IgD-negative memory B cell (primary cell): ENCODE results near the gene CDC42EP1. TPM values are rescaled to one million over a fixed set of nuclear protein-coding genes. Genes with fewer than 3 reads are reported as not detected.
"Not testable (repeated sequence)": the region's sequence is repeated elsewhere in the genome, so short reads cannot be mapped to it uniquely, and the experiment has no call there.

Experiments
- H3K27ac Mint-ChIP-seq, 3 donors: one replicate each; pipeline ENCODE4 v1.8.0; 2020 to 2022; ENCODE audit warnings: mild to moderate bottlenecking in 3 of 3, mixed read lengths in 3 of 3, moderate library complexity in 1 of 3
- H3K27me3 Mint-ChIP-seq: one replicate; pipeline ENCODE4 v1.8.0; 2021; ENCODE audit warnings: mixed read lengths
- H3K36me3 Mint-ChIP-seq: one replicate; pipeline ENCODE4 v1.8.0; 2020; ENCODE audit warnings: mild to moderate bottlenecking, mixed read lengths
- H3K4me1 Mint-ChIP-seq, 3 donors: one replicate each; pipeline ENCODE4 v1.8.0; 2020 to 2022; ENCODE audit warnings: mixed read lengths in 3 of 3, mild to moderate bottlenecking in 1 of 3
- H3K4me3 Mint-ChIP-seq, 4 donors: one replicate each; pipeline ENCODE4 v1.8.0; 2020 to 2022; ENCODE audit warnings: mild to moderate bottlenecking in 4 of 4, mixed read lengths in 4 of 4, moderate library complexity in 3 of 4
- H3K9me3 Mint-ChIP-seq, 3 donors: one replicate each; pipeline ENCODE4 v1.8.0; 2020 to 2021; ENCODE audit warnings: mixed read lengths in 3 of 3, mild to moderate bottlenecking in 1 of 3
- polyA plus RNA-seq: library from polyadenylated mRNA; unstranded; fragments of 300-500 nt; fragmentation: Illumina TruSeq; gene quantifications from one replicate; pipeline ENCODE4 v1.2.3, GENCODE V29; 2021

The CDC42EP1 gene
- polyA plus RNA-seq, 1 donor from 2014 or later, result 0.19 TPM

- Mint-ChIP-seq H3K36me3 (no peaks in the 10 kb centered on the region), H3K4me1 (peaks cover 0 to 9% (median 4%) of the 10 kb centered on the region in 3 donors), H3K4me3 (no peak overlapping the region), H3K9me3 (no peaks in the 10 kb centered on the region), H3K27ac (no peak overlapping the region), H3K27me3 (peaks cover 6% of the 10 kb centered on the region)
Observed at GRCh38 chr22:37546437-37547250, 13.6 kb upstream of the CDC42EP1 start.

GRCh38 chr22:37547251-37547741, 13.0 kb upstream of the CDC42EP1 start:
- Mint-ChIP-seq H3K27ac (no peak overlapping the region), H3K4me3 (no peak overlapping the region), H3K4me1 (peaks cover 0 to 5% (median 0%) of the 10 kb centered on the region in 3 donors), H3K9me3 (no peaks in the 10 kb centered on the region), H3K36me3 (no peaks in the 10 kb centered on the region), H3K27me3 (peaks cover 6% of the 10 kb centered on the region)

GRCh38 chr22:37549704-37550059, 10.6 kb upstream of the CDC42EP1 start:
- H3K4me3 Mint-ChIP-seq, result no peak overlapping the region

GRCh38 chr22:37550921-37551320, 9.4 kb upstream of the CDC42EP1 start:
- not testable (repeated sequence) for H3K4me1 Mint-ChIP-seq, H3K9me3 Mint-ChIP-seq, H3K36me3 Mint-ChIP-seq, H3K4me3 Mint-ChIP-seq, H3K27ac Mint-ChIP-seq
- H3K27me3 Mint-ChIP-seq, result peaks cover 13% of the 10 kb centered on the region

More at GRCh38 chr22:37549704-37550059, 10.6 kb upstream of the CDC42EP1 start:
- H3K4me1 Mint-ChIP-seq, result peaks cover 0 to 5% (median 0%) of the 10 kb centered on the region in 3 donors
- peak overlapping the region in 1 of 3 donors; percentile 74 for H3K27ac Mint-ChIP-seq
- peaks cover 11% of the 10 kb centered on the region for H3K27me3 Mint-ChIP-seq
- H3K36me3 Mint-ChIP-seq, result peaks cover 2% of the 10 kb centered on the region
- no peaks in the 10 kb centered on the region for H3K9me3 Mint-ChIP-seq

GRCh38 chr22:37551981-37552380, 8.3 kb upstream of the CDC42EP1 start:
- Mint-ChIP-seq H3K4me1 (no peaks in the 10 kb centered on the region), H3K9me3 (no peaks in the 10 kb centered on the region), H3K36me3 (peaks cover 2% of the 10 kb centered on the region), H3K27ac (no peak overlapping the region), H3K27me3 (peaks cover 15% of the 10 kb centered on the region), H3K4me3 (no peak overlapping the region)

GRCh38 chr22:37552524-37553163, 7.6 kb upstream of the CDC42EP1 start:
- Mint-ChIP-seq H3K9me3 (no peaks in the 10 kb centered on the region), H3K36me3 (peaks cover 2% of the 10 kb centered on the region), H3K27me3 (peaks cover 21% of the 10 kb centered on the region), H3K4me1 (no peaks in the 10 kb centered on the region), H3K4me3 (peak overlapping the region in 2 of 4 donors; percentile 23 to 37), H3K27ac (no peak overlapping the region)

GRCh38 chr22:37553725-37554124, 6.6 kb upstream of the CDC42EP1 start:
- Mint-ChIP-seq H3K4me1 (no peaks in the 10 kb centered on the region), H3K9me3 (no peaks in the 10 kb centered on the region), H3K27me3 (peaks cover 22% of the 10 kb centered on the region), H3K27ac (no peak overlapping the region), H3K36me3 (peaks cover 2% of the 10 kb centered on the region), H3K4me3 (no peak overlapping the region)

- Mint-ChIP-seq H3K9me3 (no peaks in the 10 kb centered on the region), H3K4me3 (no peak overlapping the region), H3K27me3 (peaks cover 24% of the 10 kb centered on the region), H3K4me1 (no peaks in the 10 kb centered on the region), H3K36me3 (peaks cover 2% of the 10 kb centered on the region), H3K27ac (no peak overlapping the region)
Observed at GRCh38 chr22:37555029-37555428, 5.3 kb upstream of the CDC42EP1 start.

- Mint-ChIP-seq H3K9me3 (no peaks in the 10 kb centered on the region), H3K36me3 (peaks cover 2% of the 10 kb centered on the region)
Observed at GRCh38 chr22:37556710-37557109, 3.6 kb upstream of the CDC42EP1 start.

GRCh38 chr22:37557321-37558001, 2.8 kb upstream of the CDC42EP1 start:
- peaks cover 31% of the 10 kb centered on the region for H3K27me3 Mint-ChIP-seq
- peaks cover 0 to 7% (median 7%) of the 10 kb centered on the region in 3 donors for H3K4me1 Mint-ChIP-seq
- H3K4me3 Mint-ChIP-seq, result no peak overlapping the region
- peaks cover 2% of the 10 kb centered on the region for H3K36me3 Mint-ChIP-seq
- no peak overlapping the region for H3K27ac Mint-ChIP-seq
- H3K9me3 Mint-ChIP-seq, result no peaks in the 10 kb centered on the region

More at GRCh38 chr22:37556710-37557109, 3.6 kb upstream of the CDC42EP1 start:
- H3K4me3 Mint-ChIP-seq, result no peak overlapping the region
- no peak overlapping the region for H3K27ac Mint-ChIP-seq
- peaks cover 0 to 2% (median under 1%) of the 10 kb centered on the region in 3 donors for H3K4me1 Mint-ChIP-seq
- H3K27me3 Mint-ChIP-seq, result peaks cover 24% of the 10 kb centered on the region

GRCh38 chr22:37558815-37559214, 1.5 kb upstream of the CDC42EP1 start:
- Mint-ChIP-seq H3K9me3 (no peaks in the 10 kb centered on the region), H3K36me3 (peaks cover 2% of the 10 kb centered on the region), H3K27ac (no peak overlapping the region), H3K27me3 (peaks cover 37% of the 10 kb centered on the region), H3K4me1 (peaks cover 0 to 7% (median 7%) of the 10 kb centered on the region in 3 donors), H3K4me3 (peak overlapping the region in 1 of 4 donors; percentile 1)

- Mint-ChIP-seq H3K4me3 (peak overlapping the region in 1 of 4 donors; percentile 28), H3K36me3 (no peaks in the 10 kb centered on the region), H3K27ac (peak overlapping the region in 1 of 3 donors; percentile 19), H3K27me3 (peaks cover 33% of the 10 kb centered on the region), H3K9me3 (no peaks in the 10 kb centered on the region), H3K4me1 (peaks cover 0 to 7% (median 7%) of the 10 kb centered on the region in 3 donors)
Observed at GRCh38 chr22:37559521-37559900, 769 bp upstream of the CDC42EP1 start.

- Mint-ChIP-seq H3K27ac (no peak overlapping the region), H3K4me3 (peak overlapping the region in 2 of 4 donors; percentile 34 to 81), H3K4me1 (peaks cover 0 to 7% (median 7%) of the 10 kb centered on the region in 3 donors), H3K27me3 (peaks cover 33% of the 10 kb centered on the region), H3K9me3 (no peaks in the 10 kb centered on the region), H3K36me3 (no peaks in the 10 kb centered on the region)
Observed at GRCh38 chr22:37560608-37561211, 430 bp downstream of the CDC42EP1 start.

GRCh38 chr22:37561212-37562048, 1.1 kb downstream of the CDC42EP1 start:
- H3K9me3 Mint-ChIP-seq, result no peaks in the 10 kb centered on the region
- H3K27ac Mint-ChIP-seq, result peak overlapping the region in 1 of 3 donors; percentile 67
- H3K4me3 Mint-ChIP-seq, result peak overlapping the region in 3 of 4 donors; percentile 31 to 81 (median 55)
- H3K4me1 Mint-ChIP-seq, result peaks cover 0 to 11% (median 9%) of the 10 kb centered on the region in 3 donors
- peaks cover 31% of the 10 kb centered on the region for H3K27me3 Mint-ChIP-seq
- H3K36me3 Mint-ChIP-seq, result no peaks in the 10 kb centered on the region
